HepG2 (cell line): Measurements from ENCODE around the gene SHROOM1. TPM values are rescaled to one million over a fixed set of nuclear protein-coding genes. Genes with fewer than 3 reads are reported as not detected.

Source experiments
- HNF4A ChIP-seq: sonication (generic); formaldehyde crosslinking; IDR thresholded peaks from 2 replicates; pipeline ENCODE4 v1.4.0; 2020; ENCODE audit warnings: missing genetic modification reagents
- MXI1 ChIP-seq: IDR thresholded peaks from 3 replicates; pipeline ENCODE4 v1.6.1; 2012; ENCODE audit warnings: low read depth, low read length, inconsistent platforms, borderline replicate concordance
- NBN ChIP-seq: fragments of 450-650 bp; conservative IDR thresholded peaks from 2 replicates; pipeline ENCODE4 v1.6.1; 2017
- PAX8 ChIP-seq: sonication (generic); formaldehyde crosslinking; IDR thresholded peaks from 2 replicates; pipeline ENCODE4 v1.8.0; 2022; ENCODE audit warnings: mild to moderate bottlenecking, missing genetic modification reagents, borderline replicate concordance
- SMARCC2 ChIP-seq: fragments of 450-650 bp; IDR thresholded peaks from 2 replicates; pipeline ENCODE4 v1.6.1; 2017; ENCODE audit warnings: antibody characterized with exemption, mild to moderate bottlenecking
- ZNF878 ChIP-seq: sonication (generic); formaldehyde crosslinking; IDR thresholded peaks from 2 replicates; pipeline ENCODE4 v1.8.1; 2023; ENCODE audit warnings: mild to moderate bottlenecking, missing genetic modification reagents, moderate library complexity
- polyA plus RNA-seq, 8 experiments: library from polyadenylated mRNA; depleted of rRNA in 3 of 8; stranded (reverse) in 7 of 8; unstranded in 1 of 8; fragments of >200 nt; fragmentation: Illumina TruSeq in 4 of 8; extraction: Trizol in 4 of 8; gene quantifications; 2 replicates each; pipeline versions ENCODE4 v1.2.1 to v1.2.3, GENCODE V29; 2011 to 2016; ENCODE audit warnings: low read depth in 4 of 8, missing spikeins in 1 of 8, mixed read lengths in 1 of 8; ENCODE audit not compliant: insufficient read depth in 1 of 8
- total RNA-seq, 5 experiments: library from RNA; depleted of rRNA; stranded (reverse); fragments of >200 nt; fragmentation: Illumina TruSeq; extraction: Trizol; gene quantifications; 2 replicates each; pipeline ENCODE4 v1.2.3, GENCODE V29; 2016; ENCODE audit warnings: low read depth in 1 of 5
- TF ChIP-seq, protein P1 (sequence below): sonication (generic); formaldehyde crosslinking; IDR thresholded peaks from 2 replicates; pipeline ENCODE4 v1.4.0; 2020; ENCODE audit warnings: mild to moderate bottlenecking, missing genetic modification reagents
- TF ChIP-seq, protein P2 (sequence below): IDR thresholded peaks from 2 replicates; pipeline ENCODE4 v1.6.1; 2012; ENCODE audit warnings: low read depth, low read length, improper control_type of control experiment

Gene SHROOM1
- total and polyA plus RNA-seq, 2 of the 13 experiments (the other 11 are each of a cell fraction or from before 2014, with no cell fraction given) = 18.2 to 25.7 TPM

DNA sequence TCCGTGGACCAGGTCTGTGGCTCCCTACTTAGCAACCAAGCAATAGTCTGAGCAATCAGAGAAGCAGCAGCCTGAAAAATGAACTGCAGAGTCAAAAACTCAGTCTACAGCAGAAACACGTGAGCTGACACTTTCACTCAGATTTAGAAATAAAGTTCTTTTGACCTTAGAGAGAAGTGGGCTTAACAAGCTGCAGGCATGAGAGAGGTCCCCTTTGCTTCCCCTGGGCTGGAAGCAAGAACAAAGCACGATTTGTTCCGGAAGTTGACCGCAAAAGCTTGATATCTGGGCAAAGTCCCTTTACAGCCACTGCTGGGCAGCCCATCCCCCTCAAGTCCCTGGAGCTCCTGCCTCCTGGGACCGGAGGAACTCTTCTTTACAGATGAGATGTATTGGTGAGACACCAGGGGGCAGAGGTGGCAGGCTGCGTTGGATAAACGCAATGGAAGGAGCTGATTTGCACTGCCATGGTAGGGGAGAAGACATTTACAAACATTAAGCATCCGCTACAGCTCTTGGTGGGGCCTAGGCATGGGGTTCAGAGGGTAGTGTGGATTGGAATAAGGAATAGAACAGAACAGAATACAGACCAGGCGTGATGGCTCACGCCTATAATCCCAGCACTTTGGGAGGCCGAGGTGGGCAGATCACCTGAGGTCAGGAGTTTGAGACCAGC lies 23.1 kb downstream of the SHROOM1 start (continued):
- TF ChIP-seq, protein P1, sequence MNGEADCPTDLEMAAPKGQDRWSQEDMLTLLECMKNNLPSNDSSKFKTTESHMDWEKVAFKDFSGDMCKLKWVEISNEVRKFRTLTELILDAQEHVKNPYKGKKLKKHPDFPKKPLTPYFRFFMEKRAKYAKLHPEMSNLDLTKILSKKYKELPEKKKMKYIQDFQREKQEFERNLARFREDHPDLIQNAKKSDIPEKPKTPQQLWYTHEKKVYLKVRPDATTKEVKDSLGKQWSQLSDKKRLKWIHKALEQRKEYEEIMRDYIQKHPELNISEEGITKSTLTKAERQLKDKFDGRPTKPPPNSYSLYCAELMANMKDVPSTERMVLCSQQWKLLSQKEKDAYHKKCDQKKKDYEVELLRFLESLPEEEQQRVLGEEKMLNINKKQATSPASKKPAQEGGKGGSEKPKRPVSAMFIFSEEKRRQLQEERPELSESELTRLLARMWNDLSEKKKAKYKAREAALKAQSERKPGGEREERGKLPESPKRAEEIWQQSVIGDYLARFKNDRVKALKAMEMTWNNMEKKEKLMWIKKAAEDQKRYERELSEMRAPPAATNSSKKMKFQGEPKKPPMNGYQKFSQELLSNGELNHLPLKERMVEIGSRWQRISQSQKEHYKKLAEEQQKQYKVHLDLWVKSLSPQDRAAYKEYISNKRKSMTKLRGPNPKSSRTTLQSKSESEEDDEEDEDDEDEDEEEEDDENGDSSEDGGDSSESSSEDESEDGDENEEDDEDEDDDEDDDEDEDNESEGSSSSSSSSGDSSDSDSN = peak; percentile 64
- TF ChIP-seq NBN (no peak), ZNF878 (peak; percentile 87; the same call in 1 of the 2 replicates), HNF4A (peak; percentile 99), MXI1 (peak; percentile 61; the same call in 1 of the 3 replicates), SMARCC2 (no peak), PAX8 (CRISPR knock-in tag) (0 out of 2 replicates have a peak, but pooled peaks have one; percentile 54)
- TF ChIP-seq, protein P2, sequence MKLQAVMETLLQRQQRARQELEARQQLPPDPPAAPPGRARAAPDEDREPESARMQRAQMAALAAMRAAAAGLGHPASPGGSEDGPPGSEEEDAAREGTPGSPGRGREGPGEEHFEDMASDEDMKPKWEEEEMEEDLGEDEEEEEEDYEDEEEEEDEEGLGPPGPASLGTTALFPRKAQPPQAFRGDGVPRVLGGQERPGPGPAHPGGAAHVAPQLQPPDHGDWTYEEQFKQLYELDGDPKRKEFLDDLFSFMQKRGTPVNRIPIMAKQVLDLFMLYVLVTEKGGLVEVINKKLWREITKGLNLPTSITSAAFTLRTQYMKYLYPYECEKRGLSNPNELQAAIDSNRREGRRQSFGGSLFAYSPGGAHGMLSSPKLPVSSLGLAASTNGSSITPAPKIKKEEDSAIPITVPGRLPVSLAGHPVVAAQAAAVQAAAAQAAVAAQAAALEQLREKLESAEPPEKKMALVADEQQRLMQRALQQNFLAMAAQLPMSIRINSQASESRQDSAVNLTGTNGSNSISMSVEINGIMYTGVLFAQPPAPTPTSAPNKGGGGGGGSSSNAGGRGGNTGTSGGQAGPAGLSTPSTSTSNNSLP = peak; percentile 94; the same call in 1 of the 2 replicates
